SJCRH30 (cell line): ENCODE measurements around the gene DSCAML1. TPM values are rescaled to one million over a fixed set of nuclear protein-coding genes. Genes with fewer than 3 reads are reported as not detected.

ENCODE experiments used
- DNase-seq, 2 experiments: peaks; one replicate each; pipeline ENCODE4 v3.0.0-alpha.2; 2015 to 2020
- H3K27ac ChIP-seq: fragments of 250-450 bp; sonication (Bioruptor Pico); 2 replicates; pipeline ENCODE4 v1.5.1; 2020; ENCODE audit warnings: mild to moderate bottlenecking, moderate library complexity
- H3K27me3 ChIP-seq: fragments of 250-450 bp; sonication (Bioruptor Pico); 2 replicates; pipeline ENCODE4 v1.5.1; 2020; ENCODE audit warnings: mild to moderate bottlenecking, moderate library complexity
- H3K36me3 ChIP-seq: fragments of 250-450 bp; sonication (Bioruptor Pico); 2 replicates; pipeline ENCODE4 v1.5.1; 2020; ENCODE audit warnings: mild to moderate bottlenecking, moderate library complexity
- H3K4me1 ChIP-seq: fragments of 250-450 bp; sonication (Bioruptor Pico); 2 replicates; pipeline ENCODE4 v1.5.1; 2020; ENCODE audit warnings: mild to moderate bottlenecking, moderate library complexity
- H3K4me3 ChIP-seq: fragments of 250-450 bp; sonication (Bioruptor Pico); 2 replicates; pipeline ENCODE4 v1.5.1; 2020; ENCODE audit warnings: mild to moderate bottlenecking, moderate library complexity
- H3K9me3 ChIP-seq: fragments of 250-450 bp; sonication (Bioruptor Pico); replicated peaks from 2 replicates; pipeline ENCODE4 v1.5.1; 2020; ENCODE audit warnings: mild to moderate bottlenecking, moderate library complexity
- total RNA-seq: library from RNA; depleted of rRNA; stranded (reverse); fragments of >200 nt; shearing (Covaris generic); gene quantifications from 2 replicates; pipeline ENCODE4 v1.2.3, GENCODE V29; 2014

DSCAML1 gene
- total RNA-seq, 1 experiment from 2014 or later, result not detected

DNA sequence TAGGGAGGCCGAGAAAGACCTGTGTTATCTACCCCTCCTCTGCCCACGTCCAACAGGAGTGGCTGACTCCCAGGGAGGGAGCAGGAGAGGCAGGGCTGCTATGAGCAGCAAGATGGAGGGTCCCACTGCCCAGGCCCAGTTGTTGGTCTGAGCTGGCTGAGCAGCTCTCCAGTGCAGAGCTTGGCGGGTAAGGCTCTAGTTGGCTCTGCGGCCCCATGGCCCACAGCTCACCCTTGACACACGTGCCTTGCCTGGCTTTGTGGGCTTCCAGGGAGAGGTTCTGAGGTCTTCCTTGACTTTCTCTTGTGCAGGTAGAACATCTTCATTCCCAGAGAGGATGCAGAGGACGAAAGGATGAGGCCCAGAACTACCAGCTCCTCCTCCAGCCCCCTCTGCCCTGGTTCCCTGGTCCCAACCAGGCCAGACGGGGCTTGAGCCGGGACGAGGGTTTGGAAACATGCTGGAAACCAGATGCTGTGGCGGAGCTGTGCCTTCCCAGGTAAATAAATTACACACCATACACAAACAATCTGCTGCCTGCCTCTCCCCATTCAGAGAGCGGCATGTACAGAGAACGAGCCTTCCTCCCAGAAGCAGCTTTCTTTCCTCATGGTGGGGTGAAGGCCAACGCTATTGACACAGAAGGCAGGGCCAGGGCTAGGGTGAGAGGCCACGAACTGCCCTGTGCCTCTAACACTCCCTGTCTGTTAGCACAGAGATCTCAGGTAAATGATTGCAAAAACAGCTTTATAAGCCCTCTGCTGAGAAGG, 48.1 kb downstream of the DSCAML1 start:
- Histone ChIP-seq H3K9me3 (no peaks in the 10 kb centered on the region), H3K4me3 (no peak overlapping the region), H3K4me1 (no peaks in the 10 kb centered on the region), H3K36me3 (no peaks in the 10 kb centered on the region), H3K27me3 (no peaks in the 10 kb centered on the region), H3K27ac (no peak overlapping the region)
- no peak for DNase-seq

DNA sequence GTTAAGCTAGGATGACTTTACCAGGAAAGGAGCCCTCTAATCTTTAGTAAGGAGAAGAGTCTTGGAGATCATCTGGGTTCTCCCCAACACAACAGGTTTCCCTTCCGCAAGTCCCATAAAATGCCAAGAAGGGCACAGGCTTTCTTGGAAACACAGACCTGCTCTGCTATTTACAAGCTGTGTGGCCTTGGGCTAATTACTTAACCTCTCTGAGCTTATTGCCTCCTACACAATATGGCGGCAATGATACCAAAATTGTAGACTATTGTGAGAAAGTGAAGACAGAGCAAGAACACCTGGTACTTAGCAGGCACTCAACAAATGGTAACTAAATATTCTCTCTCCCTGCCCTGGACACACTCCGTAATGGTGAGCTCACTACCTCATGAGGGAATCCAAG, 49.1 kb downstream of the DSCAML1 start:
- H3K36me3 ChIP-seq, result no peaks in the 10 kb centered on the region
- no peak overlapping the region for H3K4me3 ChIP-seq
- no peak overlapping the region for H3K27ac ChIP-seq
- H3K4me1 ChIP-seq, result no peaks in the 10 kb centered on the region
- H3K9me3 ChIP-seq, result no peaks in the 10 kb centered on the region
- no peaks in the 10 kb centered on the region for H3K27me3 ChIP-seq
- DNase-seq, result no peak

DNA sequence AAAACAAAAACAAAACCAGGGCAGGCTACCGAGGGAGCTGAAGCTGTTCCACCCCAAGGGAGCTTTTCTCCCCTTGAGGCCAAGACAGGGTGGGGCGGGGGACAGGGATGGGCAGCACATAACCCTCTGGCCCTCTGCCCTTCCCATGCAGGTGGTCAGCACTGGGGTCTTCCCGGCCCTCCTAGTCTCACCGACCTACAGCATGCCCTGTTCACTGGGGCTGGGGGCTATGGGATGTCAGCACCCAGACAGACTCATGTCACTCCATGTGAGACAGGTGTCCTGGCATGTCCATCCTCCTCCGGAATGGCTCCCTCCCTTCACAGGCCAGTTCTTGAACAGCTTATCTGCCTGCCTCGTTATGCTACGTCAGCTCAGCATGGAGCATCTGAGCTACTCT, 51.7 kb downstream of the DSCAML1 start:
- no peaks in the 10 kb centered on the region for H3K9me3 ChIP-seq
- H3K4me1 ChIP-seq, result no peaks in the 10 kb centered on the region
- no peak overlapping the region for H3K27ac ChIP-seq
- H3K27me3 ChIP-seq, result no peaks in the 10 kb centered on the region
- no peak for DNase-seq
- H3K4me3 ChIP-seq, result no peak overlapping the region
- no peaks in the 10 kb centered on the region for H3K36me3 ChIP-seq

DNA sequence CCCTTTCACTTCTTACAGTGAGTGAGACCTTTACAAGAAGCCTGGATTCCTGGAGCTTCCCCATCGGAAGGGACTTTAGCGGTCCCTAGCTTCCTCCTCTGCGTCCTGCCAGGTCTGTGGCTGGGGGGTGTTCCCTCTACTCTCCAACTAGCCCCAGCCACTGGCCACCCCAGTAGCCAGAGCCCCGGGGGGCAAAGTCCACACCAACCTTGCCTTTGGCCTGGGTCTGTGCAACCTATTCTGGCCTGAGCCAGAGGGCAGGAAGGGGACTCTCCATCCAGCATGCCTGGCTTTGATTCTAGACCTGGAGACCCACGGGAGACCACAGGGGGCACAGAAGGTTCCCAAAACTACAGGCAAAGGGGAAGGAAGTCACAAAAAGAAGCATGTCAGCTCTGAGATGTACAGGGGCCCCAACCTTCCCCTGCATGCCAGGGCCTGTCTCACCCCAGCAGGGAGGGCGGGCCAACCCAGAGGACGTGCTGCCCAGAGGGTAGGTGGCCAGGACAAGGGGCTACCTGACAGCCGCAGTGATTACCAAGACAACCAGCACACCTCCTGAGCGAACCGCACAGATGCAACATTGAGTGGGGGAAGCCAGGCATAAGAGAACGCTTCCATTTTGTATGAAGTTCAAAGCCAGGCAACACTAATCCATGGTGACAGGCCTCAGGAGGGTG, 52.4 kb downstream of the DSCAML1 start:
- Histone ChIP-seq H3K36me3 (no peaks in the 10 kb centered on the region), H3K27me3 (no peaks in the 10 kb centered on the region), H3K9me3 (no peaks in the 10 kb centered on the region), H3K4me3 (no peak overlapping the region), H3K4me1 (no peaks in the 10 kb centered on the region), H3K27ac (no peak overlapping the region)
- no peak for DNase-seq

DNA sequence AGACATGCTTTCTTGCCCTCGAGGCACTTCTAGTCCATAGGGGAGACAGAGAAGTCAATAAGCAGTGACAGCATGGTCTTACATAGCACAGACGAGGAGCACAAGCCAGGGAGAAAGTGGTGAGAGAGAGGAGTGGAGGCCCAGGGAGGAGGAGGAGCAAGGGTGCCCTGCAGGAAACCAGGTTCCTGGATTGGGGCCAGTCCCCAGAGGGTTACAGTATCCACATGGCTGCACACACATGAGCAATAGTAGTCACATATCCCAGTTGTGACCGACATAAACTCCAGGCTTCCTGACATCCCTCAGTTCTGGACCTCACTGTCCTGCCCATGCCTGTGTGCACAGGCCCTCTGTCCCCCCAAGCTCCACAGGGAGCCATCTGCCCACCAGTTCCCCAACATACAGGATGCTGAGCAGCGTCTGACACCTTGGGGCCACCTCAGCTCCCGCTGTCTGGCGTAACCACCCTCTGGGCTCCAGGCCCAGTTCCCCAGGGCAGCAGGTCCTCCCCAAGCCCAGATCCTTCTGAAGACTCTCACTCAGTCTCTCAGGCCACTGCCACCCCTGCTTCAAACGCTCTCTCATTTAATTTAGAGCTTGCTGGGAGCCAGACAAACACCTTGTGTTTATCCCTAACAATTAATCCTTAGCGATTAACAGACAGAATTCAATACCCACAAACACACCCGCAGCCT, 53.7 kb downstream of the DSCAML1 start:
- Histone ChIP-seq H3K27me3 (no peaks in the 10 kb centered on the region), H3K4me1 (no peaks in the 10 kb centered on the region), H3K27ac (no peak overlapping the region), H3K4me3 (no peak overlapping the region), H3K9me3 (no peaks in the 10 kb centered on the region), H3K36me3 (no peaks in the 10 kb centered on the region)
- DNase-seq, result no peak

DNA sequence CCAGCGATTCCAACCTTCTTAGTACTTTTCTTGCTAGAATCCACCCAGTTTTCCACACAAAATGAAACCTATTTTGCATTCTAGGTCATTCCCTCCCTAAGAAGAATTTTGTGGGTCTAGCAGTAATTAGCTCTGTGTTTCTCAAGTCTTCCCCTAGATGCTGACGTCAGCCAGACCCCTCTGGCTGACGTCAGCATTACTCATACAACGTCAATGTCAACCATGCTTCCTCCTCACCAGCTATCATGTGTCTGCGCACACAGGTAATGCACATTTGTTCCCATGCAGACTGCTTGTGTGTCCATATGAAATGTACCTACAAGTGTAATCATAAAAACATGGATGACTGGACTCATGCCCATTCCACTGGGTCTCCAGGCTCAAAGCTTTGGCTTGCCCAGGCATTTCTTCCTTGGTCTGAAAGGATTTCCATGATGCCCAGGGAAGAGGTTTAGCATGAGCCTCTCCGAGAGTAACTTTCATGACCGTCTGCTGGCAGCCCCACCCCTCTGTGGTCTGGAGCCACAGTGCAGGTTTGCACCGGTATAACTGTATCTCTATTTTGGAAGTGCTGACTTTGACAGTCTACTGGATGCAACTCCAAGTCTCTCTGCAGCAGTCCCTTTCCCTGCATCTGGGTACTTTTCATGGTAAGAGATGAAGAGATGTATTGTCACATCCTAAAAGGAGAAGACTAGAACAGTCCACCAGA, 58.6 kb downstream of the DSCAML1 start:
- H3K4me1 ChIP-seq, result no peaks in the 10 kb centered on the region
- H3K36me3 ChIP-seq, result no peaks in the 10 kb centered on the region
- no peak overlapping the region for H3K27ac ChIP-seq
- no peak overlapping the region for H3K4me3 ChIP-seq
- no peak for DNase-seq
- H3K27me3 ChIP-seq, result no peaks in the 10 kb centered on the region
- H3K9me3 ChIP-seq, result no peaks in the 10 kb centered on the region

DNA sequence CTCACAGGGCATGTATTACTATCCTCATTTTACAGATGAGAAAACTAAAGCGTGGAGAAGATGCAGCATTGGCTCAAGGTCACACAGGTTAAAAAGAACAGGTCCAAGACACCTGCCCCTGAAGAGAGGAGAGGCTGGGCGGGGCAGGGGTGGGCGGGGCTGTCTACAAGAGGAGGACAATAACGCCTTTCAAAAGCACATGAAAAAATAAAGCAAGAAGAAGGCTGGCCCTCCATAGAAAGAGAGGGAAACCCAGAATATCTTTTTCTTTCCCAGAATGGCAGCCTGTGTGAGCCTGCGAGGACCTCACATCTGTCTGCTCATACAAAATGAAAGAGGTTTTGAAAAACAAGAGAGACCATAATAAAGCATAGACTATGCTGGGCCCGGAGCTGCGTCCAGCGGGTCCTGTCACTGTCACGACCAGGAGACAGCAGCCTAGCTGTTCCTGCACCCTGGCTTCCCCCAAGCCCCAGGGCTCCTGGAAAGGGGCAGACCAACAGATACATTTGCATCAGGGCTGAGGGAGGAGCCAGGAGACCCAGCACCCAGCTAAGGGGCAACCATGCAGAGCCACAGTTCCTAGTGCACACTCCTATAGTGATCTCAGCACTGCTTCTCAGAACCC, 61.6 kb downstream of the DSCAML1 start:
- DNase-seq, result no peak
- Histone ChIP-seq H3K9me3 (no peaks in the 10 kb centered on the region), H3K27ac (no peak overlapping the region), H3K36me3 (no peaks in the 10 kb centered on the region), H3K4me3 (no peak overlapping the region), H3K4me1 (no peaks in the 10 kb centered on the region), H3K27me3 (no peaks in the 10 kb centered on the region)

DNA sequence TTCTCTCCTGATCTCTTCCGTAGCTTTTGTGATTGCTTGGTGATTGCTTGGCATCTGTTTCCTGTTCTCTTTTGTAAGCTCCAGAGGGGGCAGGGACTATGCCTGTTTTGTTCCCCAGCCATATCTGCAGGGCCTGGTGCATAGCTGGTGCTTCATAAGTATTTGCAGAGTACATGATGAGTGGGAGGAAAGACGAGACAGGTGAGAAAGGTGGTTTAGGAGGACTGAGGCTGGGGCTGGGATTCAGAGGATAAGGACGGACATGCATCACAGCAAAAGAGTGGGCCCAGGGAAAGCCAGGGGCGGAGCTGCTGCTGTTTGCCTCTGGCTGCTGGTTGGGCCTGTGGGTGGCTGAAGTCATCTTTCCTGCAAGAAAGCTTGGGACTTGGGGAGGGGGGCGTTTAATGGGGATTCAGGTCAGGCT, 62.4 kb downstream of the DSCAML1 start:
- Histone ChIP-seq H3K4me1 (no peaks in the 10 kb centered on the region), H3K36me3 (no peaks in the 10 kb centered on the region), H3K27ac (no peak overlapping the region), H3K4me3 (no peak overlapping the region), H3K27me3 (no peaks in the 10 kb centered on the region), H3K9me3 (no peaks in the 10 kb centered on the region)
- DNase-seq, result no peak

DNA sequence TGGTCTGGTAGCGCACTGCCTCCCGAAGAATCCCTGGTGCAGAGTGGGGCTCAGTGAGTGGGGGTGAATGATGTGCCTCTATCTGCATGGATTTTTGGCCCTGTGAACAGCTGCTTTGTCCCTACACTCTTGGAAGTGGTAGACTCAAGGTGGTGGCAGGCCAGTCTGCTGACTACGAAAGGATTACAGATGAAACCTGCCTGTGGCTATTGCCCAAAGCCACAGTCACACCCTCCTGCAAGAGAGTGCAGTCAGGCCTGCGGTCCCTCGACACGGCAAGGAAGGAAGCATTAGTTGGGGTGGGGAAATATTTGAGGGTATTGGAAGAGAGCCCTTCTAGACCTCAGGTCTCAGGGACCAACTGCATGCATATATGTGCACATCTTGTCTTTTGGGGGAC, 63.7 kb downstream of the DSCAML1 start:
- Histone ChIP-seq H3K27ac (no peak overlapping the region), H3K4me3 (no peak overlapping the region), H3K9me3 (no peaks in the 10 kb centered on the region), H3K36me3 (no peaks in the 10 kb centered on the region), H3K4me1 (no peaks in the 10 kb centered on the region), H3K27me3 (no peaks in the 10 kb centered on the region)
- no peak for DNase-seq

DNA sequence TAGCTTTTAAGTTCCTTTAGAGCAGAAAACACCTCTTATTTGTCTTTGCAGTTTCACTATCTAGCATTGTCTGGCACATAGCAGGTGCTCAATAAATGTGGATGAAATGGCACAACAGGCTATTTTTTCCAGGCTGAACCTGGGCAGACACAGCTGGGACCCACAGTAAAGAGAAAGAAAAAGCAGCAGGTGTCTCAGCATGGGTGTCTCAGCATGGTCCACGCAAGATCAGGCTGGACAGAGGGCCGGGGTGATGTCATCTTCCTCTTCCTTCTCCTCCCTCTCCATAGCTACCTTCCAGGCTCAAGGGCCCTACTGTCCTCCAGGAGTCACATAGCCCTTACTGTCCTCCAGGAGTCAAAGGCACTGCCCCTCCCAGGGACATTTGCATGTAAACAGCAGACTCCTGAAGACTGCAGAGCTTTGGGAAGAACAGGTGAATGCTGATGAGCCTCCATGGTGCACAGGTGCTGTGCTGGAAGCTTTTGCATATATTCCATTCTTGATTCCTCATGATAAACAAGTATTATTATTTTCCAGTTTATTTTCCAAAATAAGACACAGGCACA, 65.2 kb downstream of the DSCAML1 start:
- Histone ChIP-seq H3K27me3 (no peaks in the 10 kb centered on the region), H3K4me1 (no peaks in the 10 kb centered on the region), H3K27ac (no peak overlapping the region), H3K9me3 (no peaks in the 10 kb centered on the region), H3K4me3 (no peak overlapping the region), H3K36me3 (no peaks in the 10 kb centered on the region)
- DNase-seq, result no peak

DNA sequence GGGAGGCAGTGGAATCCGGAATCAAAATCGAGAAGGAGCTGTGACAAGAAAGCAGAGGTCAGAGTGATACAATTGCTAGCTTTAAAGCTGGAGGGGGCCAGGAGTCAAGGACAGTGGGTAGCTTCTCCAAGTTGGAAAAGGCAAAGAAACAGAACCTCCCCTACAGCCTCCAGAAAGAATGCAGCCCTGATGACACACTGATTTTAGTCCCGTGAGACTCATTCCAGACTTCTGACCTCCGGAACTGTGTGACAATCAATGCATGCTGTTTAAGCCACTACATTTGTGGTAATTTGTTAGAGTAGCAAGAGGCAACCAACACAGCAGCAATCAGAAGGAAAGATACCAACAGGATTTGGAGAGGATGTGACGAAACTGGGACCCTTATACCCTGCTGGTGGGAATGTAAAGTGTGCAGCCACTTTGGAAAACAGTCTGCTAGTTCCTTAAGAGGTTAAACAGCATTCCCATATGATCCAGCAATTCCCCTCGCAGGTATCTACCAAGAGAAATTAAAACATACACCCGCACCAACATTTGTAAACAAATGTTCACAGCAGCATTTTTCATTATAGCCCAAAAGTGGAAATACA, 66.7 kb downstream of the DSCAML1 start:
- H3K4me1 ChIP-seq, result no peaks in the 10 kb centered on the region
- no peaks in the 10 kb centered on the region for H3K36me3 ChIP-seq
- H3K9me3 ChIP-seq, result no peaks in the 10 kb centered on the region
- no peak for DNase-seq
- no peaks in the 10 kb centered on the region for H3K27me3 ChIP-seq
- no peak overlapping the region for H3K4me3 ChIP-seq
- H3K27ac ChIP-seq, result no peak overlapping the region

DNA sequence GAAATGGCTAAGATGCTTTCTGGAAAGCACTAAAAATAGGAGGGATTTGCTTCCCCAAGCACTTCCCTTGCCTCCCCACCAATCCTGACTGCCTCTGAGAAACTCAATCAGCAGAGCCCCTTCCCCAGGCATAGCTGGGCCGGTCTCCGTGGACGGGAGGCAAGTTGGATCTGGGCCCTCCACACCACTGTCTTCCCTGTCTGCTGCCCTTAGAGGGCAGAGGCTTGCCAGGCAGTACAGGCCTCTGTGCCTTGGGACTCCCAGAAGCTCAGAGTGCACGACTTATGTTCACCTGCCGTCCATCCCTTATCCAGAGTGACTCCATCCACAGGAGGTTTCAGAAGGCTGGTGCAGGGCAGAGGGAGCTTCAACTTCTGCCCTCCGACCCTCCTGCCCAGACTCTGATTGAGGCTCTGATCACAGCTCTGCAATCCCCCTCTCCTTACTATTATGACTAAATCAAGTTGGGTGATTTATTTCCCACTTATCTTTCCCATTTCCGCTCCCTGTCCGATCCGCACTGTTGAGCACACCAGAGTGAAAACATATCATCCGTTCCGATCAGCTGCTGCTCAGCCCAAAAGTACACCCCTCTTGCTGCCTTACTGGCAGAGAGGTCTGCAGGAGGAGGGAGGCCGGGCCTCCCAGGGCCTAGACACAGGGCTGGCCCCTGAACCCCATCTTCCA, 71.8 kb downstream of the DSCAML1 start:
- DNase-seq, result no peak
- H3K27me3 ChIP-seq, result no peaks in the 10 kb centered on the region
- H3K27ac ChIP-seq, result no peak overlapping the region
- H3K9me3 ChIP-seq, result no peaks in the 10 kb centered on the region
- no peaks in the 10 kb centered on the region for H3K36me3 ChIP-seq
- H3K4me3 ChIP-seq, result no peak overlapping the region
- no peaks in the 10 kb centered on the region for H3K4me1 ChIP-seq

DNA sequence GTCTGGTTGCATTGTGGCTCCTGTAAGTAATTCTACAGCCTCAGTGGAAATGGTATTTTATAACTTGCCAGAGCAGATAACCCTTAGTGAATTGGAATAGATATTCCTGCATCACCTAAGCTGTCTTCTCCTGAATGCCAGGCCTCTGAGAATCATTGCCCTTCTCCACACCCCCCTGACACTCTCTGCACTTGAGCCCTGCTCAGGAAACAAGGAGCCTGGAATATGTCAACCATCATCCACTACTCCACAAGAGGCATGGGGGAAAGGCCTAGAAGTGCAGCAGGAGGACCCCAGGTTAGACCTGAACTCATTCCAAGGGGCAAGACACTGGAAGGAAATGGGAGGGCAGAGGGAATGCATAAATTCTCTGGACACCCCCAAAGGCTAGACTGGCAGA, 72.4 kb downstream of the DSCAML1 start:
- no peaks in the 10 kb centered on the region for H3K27me3 ChIP-seq
- DNase-seq, result no peak
- H3K27ac ChIP-seq, result no peak overlapping the region
- H3K9me3 ChIP-seq, result no peaks in the 10 kb centered on the region
- H3K4me3 ChIP-seq, result no peak overlapping the region
- no peaks in the 10 kb centered on the region for H3K36me3 ChIP-seq
- no peaks in the 10 kb centered on the region for H3K4me1 ChIP-seq
